NCI-H1694 treated with DMSO at 0.1 percent for 48 hours (cell line): ENCODE results near the gene FBXL13.
"Not testable (repeated sequence)": the region's sequence is repeated elsewhere in the genome, so short reads cannot be mapped to it uniquely, and the experiment has no call there.

Experiments used
- DNase-seq: peaks from one replicate; lab custom pipeline; 2025; lab: John Stamatoyannopoulos, UW

The FBXL13 gene

DNA sequence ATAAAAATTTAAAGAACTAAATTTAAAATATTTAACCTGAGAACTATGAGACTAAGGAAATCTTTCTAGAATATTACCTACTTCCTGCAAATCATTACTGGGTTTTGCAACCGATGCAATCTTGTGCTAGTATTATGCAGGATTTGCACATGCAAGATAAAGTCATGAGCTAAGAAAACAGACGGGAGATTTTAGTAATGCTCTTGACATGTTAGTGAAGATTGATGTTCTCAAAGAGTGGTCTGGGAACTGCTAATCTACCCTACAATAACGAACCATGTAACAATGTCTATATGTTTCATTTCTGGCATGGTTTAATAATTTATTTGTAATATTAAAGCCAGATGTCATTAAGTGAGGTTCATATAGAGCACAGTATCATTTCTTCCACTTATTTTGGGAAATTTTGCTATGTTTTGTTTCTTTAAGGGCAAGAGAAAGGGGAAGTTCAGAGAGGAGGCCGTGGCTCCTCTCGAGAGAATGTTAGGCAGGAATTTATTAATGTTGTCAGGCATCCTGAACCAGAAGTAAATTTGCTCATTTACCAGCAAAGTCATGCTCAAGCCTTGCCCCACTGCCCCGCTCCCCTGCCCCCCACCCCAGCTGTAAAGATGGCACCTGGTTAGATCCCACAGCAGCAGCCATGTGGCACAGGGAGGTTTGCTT is 139.0 kb downstream of the FBXL13 start:
- DNase-seq: no peak

DNA sequence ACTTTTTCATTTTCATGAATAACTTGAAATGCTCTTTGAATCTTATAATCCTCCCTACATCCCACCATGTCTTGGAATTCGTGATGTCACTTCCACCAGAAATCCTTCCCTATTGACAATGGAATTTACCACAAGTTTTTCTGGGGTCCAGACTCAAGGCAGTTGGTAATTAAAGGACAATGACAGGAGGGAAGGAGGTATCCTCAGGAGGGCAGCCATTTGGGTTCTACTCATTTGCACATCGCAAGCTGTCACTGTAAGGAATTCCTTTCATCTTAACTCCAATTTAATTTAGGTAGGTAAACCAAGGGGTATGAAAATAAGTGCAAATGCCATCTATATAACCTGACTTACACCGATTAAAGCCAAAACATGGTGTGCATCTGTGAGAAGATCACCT is 139.9 kb downstream of the FBXL13 start:
- DNase-seq: no peak

DNA sequence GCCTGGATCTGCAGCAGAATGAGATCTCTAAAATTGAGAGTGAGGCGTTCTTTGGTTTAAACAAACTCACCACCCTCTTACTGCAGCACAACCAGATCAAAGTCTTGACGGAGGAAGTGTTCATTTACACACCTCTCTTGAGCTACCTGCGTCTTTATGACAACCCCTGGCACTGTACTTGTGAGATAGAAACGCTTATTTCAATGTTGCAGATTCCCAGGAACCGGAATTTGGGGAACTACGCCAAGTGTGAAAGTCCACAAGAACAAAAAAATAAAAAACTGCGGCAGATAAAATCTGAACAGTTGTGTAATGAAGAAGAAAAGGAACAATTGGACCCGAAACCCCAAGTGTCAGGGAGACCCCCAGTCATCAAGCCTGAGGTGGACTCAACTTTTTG is 140.4 kb downstream of the FBXL13 start:
- DNase-seq: no peak

DNA sequence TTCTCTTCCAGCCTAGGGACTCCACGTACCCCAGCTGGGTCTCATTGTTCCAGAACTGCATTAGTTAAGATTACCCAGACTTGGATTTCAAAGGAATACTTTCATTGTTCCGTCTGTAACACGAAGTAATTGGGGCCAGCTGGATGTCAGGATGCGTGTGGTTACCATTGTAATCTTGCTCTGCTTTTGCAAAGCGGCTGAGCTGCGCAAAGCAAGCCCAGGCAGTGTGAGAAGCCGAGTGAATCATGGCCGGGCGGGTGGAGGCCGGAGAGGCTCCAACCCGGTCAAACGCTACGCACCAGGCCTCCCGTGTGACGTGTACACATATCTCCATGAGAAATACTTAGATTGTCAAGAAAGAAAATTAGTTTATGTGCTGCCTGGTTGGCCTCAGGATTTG is 140.8 kb downstream of the FBXL13 start:
- no peak for DNase-seq

DNA sequence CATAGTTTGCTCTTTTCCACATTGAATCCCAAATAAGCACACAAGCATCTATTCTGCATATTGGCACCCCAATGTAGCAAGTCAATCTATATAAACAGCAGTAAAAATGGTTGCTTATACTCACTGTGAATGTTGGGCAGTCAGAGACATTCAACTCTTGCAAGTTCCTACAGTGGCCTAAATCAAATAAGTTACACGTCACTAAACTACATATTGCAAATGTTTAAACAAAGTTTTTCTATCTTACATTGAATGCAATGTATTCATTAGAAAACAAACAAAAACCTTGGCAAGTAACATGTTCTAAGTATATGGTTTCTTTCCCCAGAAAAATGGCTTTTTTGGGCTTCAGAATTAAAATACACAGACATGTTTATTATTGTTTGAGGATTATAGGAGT is 142.8 kb downstream of the FBXL13 start:
- DNase-seq: no peak

DNA sequence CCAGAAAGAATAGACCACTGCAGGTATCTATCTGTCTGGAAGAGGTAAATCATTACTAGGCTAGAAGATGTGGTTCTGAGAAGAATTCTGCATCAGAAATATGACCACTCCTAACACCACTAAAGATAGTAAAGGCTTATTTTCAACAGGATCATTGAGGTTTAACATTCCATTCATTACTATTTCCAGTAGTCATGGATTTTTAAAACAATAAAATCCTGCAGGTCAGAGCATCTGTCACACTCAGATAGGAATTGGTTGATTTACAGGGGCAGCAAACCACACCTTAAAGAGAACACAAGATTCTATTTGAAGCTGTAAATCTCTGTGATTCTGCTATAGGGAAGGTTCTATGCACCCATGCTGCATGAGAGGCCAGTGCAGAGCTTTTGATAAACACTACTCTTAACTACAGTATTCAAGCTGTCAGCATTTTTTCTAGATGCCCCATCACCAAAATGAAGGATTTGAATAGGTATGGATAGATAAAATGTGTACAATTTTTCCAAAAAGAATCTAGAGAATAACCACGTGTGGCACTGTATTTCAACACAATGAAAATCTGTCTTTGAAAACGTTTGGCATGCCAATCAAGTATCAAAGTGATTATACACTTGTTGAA is 147.2 kb downstream of the FBXL13 start:
- DNase-seq: no peak

DNA sequence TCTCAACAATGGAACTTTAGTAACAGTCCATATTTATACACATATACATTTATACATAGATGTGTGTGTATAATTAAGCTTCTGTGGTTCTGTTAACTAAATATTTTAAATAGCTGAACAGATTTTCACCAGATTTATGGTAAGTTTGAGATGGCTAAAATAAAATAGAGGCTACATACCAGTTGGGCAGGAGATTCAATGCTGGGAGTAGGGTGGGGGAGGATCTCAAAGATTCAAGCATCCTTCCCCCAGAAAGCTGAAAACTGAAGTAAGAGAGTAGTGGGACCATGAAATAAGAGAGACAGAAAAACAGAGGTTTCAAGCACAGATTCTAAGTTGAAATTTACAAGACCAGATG is 147.8 kb downstream of the FBXL13 start:
- DNase-seq: no peak

DNA sequence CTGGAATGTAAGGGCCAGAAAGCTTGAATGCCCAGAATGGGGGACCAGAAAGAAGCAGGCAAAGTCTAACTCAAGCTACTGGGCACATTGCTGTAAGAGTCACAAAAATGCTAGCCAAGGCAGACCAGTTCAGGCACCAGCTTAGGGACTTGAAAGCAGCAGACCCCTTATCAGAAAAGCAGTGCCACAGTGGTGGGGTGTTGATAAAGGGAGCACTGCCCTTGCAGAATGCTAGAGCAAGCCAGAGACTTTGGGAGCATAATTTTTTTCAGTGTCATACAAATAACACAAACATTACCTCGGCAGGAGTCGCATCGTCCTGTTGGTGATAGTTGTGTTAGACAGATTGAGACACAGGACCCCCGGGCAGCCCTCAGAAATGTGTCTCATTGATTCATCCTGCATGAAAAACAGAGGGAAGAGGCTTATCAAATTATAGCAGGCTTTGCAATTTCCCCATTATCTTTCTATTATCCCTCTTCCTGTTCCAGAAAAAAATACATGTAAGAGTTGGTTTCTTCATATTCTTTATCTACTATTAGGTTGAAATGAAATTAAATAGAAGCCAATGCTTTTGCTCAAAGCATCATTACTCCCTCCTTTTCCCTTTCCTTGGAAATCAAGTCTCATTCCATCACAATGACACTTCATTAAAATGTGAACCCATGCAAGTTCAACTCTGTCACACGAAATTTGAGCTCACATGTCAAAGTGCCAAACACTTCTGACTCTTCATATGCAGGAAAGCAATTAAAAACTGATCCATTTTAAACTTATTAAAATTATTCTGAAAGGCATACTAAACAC is 148.4 kb downstream of the FBXL13 start:
- DNase-seq: no peak

DNA sequence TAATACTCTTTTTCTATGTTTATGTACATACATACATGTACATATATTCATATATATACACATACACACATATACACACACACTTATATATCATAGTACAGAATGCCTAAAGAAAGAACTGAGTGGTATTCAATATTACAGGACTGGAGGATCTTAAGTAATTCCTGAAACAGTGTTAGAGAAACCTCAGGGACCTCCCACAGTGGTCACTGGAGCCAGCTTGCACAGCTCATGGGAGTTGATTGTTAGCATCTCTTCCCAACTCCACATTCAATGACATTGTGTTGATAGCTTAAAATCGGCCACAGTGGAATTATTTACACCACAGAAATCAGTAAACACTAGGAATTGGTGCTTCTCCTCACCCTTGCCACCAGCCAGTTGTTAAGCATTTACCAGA is 155.8 kb downstream of the FBXL13 start:
- no peak for DNase-seq

DNA sequence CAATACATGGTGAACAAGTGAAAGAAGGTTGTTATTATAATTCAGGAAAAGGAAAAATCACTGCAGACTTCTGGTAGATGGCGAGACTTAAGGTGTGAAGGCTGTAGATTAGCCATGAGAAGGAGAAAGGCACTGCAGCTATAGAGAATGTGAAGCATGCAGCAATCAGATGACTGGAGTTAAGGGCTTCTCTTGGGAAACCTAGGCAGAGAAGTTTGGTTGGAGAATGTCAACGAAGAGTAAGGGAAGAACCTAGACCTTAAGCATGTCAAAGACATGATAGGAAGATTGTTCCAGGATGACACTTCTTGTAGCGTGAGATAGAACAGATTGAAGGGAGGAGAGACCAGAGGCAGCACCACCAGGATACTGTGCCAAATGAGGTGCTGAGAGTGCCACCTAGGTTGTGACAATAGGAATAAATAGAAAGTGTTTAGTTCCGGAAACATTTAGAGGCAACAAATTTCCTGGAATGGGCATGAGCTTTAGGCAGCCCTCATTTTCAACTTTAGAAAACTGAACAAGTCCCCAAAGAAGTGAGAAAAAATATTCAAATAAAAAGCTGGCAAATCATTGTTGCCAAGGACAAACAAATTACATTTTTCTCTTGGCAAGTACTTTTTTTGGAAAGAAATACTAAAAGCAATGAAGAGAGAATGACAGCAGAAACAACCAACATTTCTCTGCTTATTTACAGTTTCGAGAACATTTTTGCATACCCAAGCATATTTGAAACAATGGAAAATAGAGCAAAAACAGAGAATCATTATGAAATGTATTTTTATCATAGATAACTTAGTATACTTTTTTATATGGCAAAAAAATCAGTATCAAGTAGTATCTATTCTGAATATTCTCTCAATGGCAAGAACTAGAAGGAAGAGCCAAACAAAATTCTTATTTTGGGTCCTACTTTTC is 156.9 kb downstream of the FBXL13 start:
- DNase-seq: peak; percentile 8

DNA sequence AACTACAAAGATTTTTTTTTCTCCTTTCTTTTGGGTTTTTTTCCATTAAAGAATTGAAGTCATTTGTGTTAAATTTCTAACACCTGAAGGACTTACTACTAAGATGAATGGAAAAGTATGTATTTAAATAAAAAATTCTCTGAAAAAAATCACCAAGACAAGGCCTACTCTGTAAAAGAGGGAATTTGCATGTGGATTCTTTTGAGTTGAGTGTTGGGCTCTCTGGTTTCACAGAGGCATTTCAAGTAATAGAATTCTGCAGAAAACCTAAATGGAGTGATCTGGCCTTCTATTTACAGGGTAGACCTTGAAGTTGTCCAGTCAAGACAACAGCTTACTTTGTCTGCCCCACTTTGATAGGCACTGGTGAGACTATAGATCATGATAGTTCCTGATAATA is 157.7 kb downstream of the FBXL13 start:
- no peak for DNase-seq

DNA sequence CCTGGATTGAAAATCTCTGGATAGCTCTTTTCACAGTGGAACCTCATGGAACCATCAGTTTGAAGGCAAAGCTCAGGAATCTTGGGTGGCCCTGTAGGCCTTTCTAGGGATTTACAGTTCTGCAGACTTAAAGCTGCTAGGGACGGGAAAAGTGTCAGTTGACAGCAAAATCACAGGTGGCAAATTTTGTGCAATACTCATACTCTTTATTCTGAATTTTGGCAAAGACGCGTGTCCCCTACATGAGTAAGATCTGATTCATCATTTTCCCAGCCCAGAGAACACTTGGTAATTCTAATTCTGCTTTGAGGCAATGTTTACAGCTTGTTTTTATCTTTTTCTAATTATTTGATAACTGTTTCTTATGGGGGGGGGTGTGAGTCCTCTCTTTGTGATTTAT is 158.2 kb downstream of the FBXL13 start:
- no peak for DNase-seq

DNA sequence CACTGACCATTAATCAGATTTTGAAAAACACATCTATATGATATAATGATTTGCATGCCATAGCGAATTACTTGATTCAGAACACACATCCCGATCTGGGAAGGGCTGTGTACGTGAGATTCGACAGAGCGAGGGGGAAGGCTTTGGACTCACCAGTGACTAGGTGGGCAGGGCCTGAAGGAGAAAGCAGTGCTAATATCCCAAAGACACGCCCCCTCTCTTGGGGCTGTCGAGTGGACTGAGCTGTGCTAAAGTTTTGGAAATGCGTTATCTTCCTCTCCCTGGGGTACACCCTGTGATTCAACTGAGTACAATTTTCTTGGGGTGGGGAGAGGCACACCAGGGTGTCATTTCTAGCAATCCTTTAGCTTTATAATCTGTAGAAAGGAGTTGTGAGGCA is 160.0 kb downstream of the FBXL13 start:
- no peak for DNase-seq

DNA sequence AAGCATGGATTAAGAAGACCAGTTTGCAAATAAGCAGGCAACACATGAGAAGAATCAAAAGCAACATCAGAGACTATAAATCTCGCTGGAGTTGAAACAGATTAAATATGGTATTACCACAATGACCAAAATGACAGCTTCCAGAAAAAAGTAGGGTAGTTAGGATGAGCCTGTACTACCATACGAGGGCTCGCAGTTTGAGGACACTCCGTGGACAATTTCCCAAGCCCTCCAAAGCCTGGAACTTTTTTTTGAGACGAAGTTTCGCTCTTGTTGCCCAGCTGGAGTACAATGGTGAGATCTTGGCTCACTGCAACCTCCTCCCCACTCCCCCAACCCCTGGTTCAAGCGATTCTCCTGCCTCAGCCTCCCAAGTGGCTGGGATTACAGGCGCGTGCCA is 160.8 kb downstream of the FBXL13 start:
- no peak for DNase-seq

DNA sequence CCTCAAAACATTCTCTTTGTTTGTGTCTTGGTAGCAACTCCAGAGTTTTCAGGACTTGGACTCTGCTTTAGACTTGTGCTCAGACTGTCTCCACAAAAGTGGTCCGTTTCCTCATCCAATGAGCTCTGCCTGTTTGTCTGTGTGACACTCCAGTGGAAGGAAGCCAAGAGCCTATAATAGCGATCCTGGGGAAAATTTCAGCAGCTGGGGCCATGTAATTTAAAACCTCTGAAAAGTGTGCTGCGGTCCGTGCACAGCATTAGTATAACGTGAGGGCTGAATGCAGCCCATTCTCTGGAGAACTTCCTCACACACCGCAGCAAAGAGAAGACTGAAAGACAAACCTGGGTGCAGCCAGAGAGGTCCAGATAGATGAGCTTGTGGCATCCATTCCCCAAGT is 161.9 kb downstream of the FBXL13 start, which contains the start of gene LRRC17:
LRRC17 (plus strand) TSS at position 259 of the 400 bp plus-strand sequence. CDS start 20,914 bp downstream, outside the sequence.
- DNase-seq: peak; percentile 91

DNA sequence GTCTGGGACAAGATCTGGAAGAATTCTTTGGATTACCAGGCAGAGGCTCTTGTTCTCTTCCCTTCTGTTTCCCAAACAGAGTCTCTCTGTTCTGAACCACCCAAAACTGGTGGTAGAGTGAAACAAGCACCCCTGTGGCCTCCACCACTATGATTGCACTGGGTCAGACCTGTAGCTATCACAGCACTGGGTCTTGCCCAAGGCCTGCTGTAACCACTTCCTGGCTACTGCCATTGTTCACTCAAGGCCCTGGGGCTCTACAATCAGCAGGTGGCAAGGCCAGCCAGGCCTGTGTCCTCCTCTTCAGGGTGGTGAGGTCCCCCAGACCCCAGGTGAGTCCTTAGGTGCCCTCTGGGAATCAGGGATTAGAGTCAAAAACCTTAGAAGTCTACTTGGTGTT is 165.9 kb downstream of the FBXL13 start:
- no peak for DNase-seq

DNA sequence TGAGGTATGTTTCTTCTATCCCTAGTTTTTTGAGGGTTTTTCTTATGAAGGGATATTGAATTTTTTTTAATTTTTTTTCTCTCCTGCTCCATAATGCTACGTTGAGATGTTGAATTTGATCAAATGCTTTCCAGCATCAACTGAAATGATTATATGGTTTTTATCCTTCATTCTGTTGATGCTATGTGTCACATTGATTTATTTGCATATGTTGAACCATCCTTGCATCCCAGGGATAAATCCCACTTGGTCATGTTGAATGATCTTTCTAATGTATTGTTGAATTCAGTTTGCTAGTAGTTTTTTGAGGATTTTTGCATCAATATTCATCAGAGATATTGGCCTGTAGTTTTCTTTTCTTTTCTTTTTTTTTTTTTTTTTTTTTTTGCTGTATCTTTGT is 171.0 kb downstream of the FBXL13 start:
- not testable (repeated sequence) for DNase-seq

DNA sequence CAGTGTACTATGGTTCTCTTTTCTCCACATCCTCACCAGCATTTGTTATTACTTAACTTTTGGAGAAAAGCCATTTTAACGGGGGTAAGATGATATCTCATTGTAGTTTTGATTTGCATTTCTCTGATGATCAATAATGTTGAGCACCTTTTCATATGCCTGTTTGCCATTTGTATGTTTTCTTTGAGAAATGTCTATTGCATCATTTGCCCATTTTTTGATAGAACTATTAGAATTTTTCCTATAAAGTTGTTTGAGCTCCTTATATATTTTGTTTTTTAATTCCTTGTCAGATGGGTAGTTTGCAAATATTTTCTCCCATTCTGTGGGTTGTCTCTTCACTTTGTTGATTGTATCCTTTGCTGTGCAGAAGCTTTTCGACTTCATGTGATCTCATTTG is 172.5 kb downstream of the FBXL13 start:
- DNase-seq: not testable (repeated sequence)

DNA sequence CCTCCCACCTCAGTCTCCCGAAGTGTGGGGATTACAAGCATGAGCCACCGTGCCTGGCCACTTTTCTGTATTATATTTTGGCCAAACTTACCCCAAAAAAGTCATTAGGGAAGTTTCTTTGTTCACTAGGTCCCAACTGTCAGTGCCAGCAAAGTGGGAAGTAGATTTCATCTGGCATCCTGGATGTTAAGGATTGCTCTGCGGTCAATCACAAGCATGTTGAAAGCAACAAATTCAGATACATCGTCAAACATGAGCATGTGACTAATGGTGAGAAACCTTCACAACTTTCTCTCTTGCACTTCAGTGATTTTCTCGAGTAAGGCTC is 176.1 kb downstream of the FBXL13 start:
- no peak for DNase-seq

DNA sequence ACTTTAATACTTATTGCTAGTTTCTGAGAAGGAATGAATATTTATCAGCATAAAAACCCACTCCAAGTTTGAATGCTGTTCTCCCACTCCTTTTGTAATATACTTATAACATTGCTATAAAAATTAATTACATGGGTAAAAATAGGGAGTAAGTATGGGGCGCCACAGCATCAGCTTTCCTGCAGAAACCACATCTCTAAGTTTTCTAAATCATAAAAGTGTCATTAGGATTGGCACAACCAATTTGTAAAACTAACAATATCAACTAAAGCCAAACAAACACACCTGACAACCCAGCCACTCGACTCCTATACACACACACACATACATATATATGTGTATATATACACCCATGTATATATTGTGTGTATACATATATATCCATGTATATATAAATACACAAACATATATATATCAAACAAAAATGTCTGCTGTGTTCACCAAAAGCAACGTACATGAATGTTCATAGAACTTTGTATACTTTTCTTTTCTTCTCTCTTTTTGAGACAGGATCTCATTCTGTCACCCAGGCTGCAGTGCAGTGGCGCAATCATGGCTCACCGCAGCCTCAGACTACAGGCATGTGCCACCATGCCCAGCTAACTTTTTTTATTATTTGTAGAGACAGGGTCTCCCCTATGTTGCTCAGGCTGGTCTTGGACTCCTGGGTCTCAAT is 176.6 kb downstream of the FBXL13 start:
- DNase-seq: no peak

DNA sequence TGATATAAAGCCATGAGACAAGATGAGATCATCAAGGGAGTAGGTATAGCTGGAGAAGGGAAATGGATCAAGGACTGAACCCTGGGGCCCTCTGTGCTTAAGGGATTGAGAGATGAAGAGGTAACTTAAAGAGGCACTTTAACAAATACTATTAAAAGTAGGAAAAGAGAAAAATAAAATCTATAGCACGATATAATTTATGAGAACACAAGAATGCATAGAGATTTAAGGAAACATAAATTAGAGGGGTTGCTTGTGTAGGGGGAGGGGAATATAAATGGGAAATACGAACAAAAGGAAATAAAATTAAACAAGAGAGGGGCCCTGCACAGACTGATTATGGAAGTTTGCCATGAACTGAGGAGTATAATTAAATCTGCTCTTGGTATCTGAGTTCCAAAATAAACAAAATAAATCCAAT is 177.4 kb downstream of the FBXL13 start:
- no peak for DNase-seq

DNA sequence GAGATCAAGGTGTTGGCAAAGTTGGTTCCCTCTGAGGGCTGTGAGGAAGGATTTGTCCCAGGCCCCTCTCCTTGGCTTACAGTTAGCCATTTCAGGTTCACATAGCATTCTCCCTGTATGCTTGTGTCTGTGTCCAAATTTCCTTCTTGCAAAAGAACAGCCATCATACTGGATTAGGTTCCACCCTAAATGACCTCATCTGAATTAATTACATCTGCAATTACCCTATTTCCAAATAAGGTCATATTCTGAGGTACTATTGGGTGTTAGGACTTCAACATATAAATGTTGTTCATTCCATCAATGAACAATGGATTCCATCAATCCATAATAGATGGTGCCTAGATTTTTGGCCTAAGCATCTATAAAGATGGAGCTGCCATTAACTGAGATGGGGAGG is 178.0 kb downstream of the FBXL13 start:
- no peak for DNase-seq
